NCI-H345 treated with DMSO at 0.1 percent for 48 hours (cell line): ENCODE results near the gene DRC7.
"Not testable (repeated sequence)": the region's sequence is repeated elsewhere in the genome, so short reads cannot be mapped to it uniquely, and the experiment has no call there.

Experiments used
- DNase-seq: peaks from one replicate; lab custom pipeline; 2025; ENCODE audit not compliant: unreplicated experiment; lab: John Stamatoyannopoulos, UW

The DRC7 gene

GRCh38 chr16:57660715-57661463 is 33.7 kb upstream of the DRC7 start:
- DNase-seq, result no peak

GRCh38 chr16:57661510-57661909 is 33.1 kb upstream of the DRC7 start:
- DNase-seq, result no peak

DNA sequence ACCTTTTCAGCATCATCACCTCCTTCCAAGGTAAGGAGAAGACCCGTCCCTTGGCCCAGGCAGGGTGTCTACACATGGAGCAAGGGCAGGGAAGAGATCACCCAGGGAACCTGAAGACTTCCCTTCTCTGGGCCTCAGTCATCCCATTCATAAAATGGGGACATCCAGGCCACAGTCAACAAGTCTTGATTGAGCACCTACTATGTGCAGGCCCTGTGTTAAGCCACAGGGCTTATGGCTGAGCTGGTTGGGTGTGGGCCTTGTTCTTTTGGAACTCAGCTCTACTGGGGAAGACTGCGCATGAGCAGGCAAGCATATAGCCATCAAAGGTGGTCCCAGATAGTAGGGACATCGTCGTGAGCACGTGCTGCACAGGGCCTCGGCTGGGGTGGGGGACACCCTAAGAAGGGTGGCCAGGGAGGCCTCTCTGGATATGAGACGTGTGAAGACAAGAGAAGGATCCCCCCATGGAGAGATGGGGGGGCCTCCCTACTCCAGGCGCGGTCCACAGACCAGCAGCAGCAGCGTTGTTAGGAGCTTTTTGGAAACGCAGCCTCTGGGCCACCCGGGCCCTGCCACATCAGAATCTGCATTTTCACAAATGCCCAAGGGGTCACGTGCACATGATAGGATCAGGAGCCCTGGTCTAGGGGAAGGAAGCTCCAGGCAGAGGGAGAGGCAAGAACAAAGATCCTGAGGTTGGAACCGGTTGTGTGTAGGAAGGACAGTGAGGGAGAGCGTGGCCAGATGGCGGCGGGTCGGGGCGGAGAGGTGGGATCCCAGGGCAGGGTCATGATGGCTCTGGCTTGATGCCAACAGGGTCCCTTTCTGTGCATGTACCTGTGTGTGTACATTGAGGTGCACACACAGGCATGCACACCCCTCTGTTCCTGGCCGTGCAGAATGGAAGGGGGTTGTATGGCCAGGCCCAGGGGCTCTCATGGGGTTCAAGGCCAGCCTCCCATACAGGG is 32.4 kb upstream of the DRC7 start:
- DNase-seq, result no peak

DNA sequence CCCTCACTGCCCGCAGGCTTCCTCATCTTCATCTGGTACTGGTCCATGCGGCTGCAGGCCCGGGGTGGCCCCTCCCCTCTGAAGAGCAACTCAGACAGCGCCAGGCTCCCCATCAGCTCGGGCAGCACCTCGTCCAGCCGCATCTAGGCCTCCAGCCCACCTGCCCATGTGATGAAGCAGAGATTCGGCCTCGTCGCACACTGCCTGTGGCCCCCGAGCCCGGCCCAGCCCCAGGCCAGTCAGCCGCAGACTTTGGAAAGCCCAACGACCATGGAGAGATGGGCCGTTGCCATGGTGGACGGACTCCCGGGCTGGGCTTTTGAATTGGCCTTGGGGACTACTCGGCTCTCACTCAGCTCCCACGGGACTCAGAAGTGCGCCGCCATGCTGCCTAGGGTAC is 31.2 kb upstream of the DRC7 start:
- no peak for DNase-seq

- DNase-seq, result no peak
These were observed 30.5 kb upstream of the DRC7 start for GRCh38 chr16:57663917-57664661.

GRCh38 chr16:57664662-57665025 is 30.0 kb upstream of the DRC7 start:
- DNase-seq, result no peak

DNA sequence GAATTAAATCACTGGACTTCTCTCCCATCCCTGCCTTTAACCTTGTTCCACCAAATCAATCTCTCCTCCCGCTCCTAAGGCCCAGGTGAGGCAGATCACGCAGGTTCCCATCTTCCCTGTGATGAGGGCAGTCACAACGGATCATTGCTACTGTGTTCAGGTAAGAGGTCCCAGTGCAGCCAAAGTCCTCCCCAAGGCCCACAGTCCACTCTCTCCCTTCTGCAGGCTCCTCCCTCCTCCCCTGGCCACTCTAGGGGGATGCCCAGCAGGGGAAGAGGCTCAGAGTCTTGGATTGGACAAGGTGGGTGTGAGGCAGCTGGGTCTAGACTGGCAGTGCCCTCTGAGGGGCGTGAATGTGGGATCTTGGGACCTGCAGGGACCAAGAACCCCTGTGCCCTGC is 29.1 kb upstream of the DRC7 start:
- no peak for DNase-seq

- no peak for DNase-seq
These were observed 28.1 kb upstream of the DRC7 start for GRCh38 chr16:57666353-57667047.

DNA sequence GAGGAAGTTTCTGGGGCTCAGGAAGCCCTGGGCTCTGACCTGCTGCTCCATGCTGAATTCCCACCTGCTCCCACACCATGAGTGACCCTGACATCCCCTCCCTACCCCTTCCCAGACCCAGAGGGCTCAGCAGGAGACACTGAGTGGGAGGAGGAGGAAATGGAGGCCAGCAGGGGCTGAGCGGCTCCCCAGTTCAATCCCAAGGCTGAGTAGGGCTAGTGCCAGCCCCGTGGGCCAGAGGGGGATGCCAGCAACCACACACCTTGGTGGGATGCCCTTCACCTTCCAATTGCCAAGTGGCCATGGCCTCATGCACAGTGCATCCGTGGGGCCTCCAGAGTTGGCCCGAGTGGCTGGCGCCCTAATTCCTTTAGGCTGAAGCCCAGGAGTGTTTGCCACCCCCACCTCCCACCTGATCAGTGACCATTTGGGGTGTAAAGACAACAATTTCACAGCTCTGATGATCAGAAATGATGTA is 27.5 kb upstream of the DRC7 start:
- no peak for DNase-seq

DNA sequence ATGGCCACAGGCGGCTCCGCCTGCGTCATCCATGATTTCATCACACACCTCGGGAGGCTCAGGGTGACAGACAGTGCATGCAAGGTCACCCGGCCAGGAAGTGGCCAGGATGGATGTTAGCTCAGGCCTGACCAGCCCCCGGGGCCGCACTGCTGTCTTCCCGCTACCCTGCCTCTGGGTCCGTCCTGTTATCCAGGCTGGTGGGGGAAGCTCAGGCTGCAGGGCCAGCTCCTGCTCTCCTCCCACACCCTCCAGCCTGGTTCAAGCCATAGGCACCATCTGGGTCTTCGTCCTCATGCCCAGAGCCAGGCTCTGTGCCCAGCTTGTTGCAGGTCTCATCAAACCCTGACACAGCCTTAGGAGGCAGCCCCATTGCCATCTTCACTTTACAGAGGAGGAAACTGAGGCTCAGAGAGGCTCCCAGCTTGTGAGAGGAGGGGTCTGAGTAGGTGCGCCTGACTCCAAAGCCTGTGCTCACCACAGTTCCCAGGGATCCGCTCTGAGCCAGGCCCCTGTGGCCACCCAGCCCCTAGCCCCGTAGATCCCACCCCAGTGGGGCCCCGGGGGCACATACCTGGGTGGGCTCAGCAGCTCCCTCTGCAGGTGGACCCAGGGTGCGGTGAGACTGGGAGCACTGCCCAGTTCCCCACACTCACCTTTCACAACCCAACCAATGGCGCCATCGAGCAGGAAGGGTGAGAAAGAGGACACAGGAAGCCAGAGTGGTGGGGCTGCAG is 26.9 kb upstream of the DRC7 start:
- DNase-seq, result no peak

DNA sequence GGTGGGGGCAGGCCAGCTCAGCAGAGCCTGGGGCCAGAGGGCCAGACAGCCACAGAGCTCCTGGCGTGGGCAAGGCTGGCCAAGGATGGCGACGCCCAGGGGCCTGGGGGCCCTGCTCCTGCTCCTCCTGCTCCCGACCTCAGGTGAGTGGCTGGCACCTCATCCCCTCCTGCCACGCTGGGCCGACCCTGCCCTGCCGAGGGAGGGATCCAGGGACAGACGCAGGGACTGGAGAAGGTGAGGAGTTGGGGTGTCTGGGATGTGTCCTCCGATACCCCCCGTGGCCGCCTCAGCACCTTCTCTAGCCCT is 26.4 kb upstream of the DRC7 start, which contains the start of gene ADGRG3:
Gene ADGRG3 (plus strand): TSS at position 44 of the 309 bp plus-strand sequence. CDS start 42 bp downstream, at position 86.
- DNase-seq, result no peak

- no peak for DNase-seq
These were observed 25.8 kb upstream of the DRC7 start for GRCh38 chr16:57668630-57669475.

DNA sequence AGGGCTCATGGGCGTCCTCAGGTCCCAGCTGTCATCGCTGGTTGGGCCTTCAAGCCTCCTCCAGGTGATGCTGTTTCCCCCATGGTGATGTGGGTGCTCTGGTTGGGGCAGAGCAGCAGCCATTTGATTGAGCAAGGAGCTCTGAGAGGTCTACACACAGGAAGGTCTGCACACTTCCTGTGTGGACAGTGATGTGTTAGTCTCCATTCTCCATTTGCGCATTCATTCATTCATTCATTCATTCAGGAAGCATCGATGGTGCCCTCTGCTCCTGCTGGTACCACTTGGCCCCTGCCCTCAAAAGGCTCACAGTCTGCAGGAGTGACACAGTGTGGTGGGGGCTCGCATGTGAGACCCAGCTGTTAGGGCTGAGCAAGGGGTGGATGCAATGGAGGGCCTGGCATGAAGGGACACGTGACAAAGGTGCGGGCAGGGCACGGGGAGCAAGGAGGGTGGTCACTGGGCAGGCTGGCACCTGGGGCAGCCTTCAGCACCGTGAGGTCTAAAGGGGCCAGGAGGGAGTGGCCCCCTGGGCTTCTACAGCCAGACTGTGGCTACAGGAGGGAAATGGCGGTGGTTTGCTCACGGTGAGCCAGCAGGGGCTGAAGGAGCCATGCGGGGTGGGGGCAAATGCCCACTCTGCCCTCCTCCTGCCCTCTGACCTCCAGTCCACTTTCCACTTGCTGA is 25.0 kb upstream of the DRC7 start:
- no peak for DNase-seq

DNA sequence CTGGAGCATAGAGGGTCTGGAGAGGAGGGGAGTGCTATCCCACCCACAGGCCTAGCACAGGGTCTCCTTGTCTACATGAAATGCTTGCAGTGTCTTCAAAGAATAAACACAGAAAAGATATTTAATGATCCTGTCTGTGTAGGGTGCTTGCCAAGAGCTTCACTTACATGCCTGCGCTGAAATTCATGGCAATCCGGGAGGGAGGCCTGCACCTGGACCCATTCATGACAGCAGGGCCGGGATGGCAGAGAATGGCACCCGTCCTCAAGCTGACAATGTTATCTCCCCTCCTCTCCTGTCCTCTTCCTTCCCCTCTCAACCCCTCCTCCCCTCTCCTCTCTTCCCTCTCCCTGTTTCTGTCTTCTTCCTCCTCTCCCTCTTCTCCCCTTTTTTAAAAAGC is 24.4 kb upstream of the DRC7 start:
- no peak for DNase-seq

DNA sequence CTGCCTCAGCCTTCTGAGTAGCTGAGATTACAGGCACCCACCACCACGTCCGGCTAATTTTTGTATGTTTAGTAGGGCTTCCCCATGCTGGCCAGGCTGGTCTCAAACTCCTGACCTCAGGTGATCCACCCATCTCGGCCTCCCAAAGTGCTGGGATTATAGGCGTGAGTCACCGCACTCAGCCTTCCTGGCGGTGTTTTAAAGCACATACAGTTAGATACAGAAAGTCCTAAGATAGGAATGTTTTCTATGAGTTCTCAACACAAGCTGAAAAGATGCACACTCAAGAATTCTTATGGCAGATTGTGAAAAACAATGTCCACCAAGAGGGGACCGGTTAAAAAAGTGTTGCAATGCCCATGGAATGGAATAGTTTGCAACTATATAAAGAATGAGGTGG is 23.2 kb upstream of the DRC7 start:
- DNase-seq, result not testable (repeated sequence)

DNA sequence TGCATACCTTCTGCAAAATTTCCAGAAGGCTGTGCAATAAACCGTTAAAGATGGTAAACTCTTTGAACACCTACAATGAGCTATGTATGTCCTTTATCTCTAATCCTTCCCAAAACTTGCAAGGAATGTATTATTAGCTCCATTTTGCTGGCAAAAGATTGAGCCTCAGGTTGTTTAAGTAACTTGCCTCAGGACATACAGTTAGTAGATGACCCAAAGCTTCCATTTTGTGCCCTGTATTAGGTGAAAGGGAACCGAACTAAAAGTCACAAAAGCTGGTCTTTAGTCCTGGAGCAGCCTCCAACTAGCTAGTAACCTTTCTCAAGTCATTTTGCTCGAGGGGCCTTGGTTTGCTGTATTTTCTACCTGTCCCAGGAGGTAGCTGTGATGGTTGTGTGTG is 22.2 kb upstream of the DRC7 start:
- no peak for DNase-seq

- no peak for DNase-seq
These were observed 21.8 kb upstream of the DRC7 start for GRCh38 chr16:57672824-57673223.

DNA sequence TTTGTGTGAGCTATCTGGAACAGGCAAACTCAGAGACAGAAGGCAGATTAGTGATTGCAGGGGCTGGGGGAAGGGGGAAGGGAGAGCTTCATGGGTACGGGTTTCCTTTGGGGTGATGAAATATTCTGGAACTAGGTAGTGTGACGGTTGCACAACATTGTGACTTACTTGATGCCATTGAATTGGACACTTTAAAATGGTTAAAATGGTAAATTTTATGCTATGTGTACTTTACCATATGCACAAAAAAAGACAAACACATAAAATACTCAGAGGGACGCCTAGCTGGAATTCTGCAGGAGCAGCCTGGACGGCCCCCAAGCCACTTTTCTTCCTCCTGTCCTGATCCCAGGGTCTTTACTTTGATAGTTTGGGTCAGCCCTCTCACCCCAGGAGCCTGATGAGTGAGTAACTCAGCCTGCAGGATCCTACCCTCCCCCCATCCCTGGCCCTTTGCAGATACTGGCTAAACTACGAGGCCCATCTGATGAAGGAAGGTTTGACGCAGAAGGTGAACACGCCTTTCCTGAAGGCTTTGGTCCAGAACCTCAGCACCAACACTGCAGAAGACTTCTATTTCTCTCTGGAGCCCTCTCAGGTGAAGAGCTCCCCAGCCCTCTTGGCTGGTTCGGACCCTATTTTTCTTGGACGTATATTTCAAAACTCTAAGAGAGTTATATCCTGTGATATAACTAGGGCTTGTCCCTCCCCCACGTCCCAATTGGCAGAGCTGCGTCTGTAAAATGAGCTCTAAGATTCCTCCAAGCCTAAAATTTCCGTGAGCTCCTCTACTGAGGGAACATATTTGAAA is 18.7 kb upstream of the DRC7 start:
- no peak for DNase-seq
